Gastrocnemius medialis (tissue), 4 donors: ENCODE data around the gene TSC22D2. TPM values are rescaled to one million over a fixed set of nuclear protein-coding genes. Genes with fewer than 3 reads are reported as not detected.

ENCODE experiments used
- ATAC-seq, 2 donors: fragments of 150-250 bp; one replicate each; pipeline ENCODE4 v1.9.1; 2016
- DNase-seq, 2 donors: peaks; one replicate each; pipeline ENCODE4 v3.0.0-alpha.2; 2019
- H3K27ac ChIP-seq, 4 donors: fragments of 200-600 bp; sonication (generic); 1 replicate in 1 of 4; 2 replicates in 3 of 4; pipeline ENCODE4 v1.5.1; 2016 to 2018; ENCODE audit warnings: mild to moderate bottlenecking in 2 of 4, moderate library complexity in 1 of 4
- H3K27me3 ChIP-seq, 3 donors: fragments of 200-600 bp; sonication (generic) in 2 of 3; 1 replicate in 1 of 3; 2 replicates in 2 of 3; pipeline versions ENCODE4 v1.5.1 to v1.6.0; 2016 to 2019; ENCODE audit warnings: mild to moderate bottlenecking in 1 of 3, moderate library complexity in 1 of 3
- H3K36me3 ChIP-seq, 2 donors: fragments of 200-600 bp; sonication (generic) in 1 of 2; one replicate each; pipeline ENCODE4 v1.5.1; 2017 to 2018
- H3K4me1 ChIP-seq, 2 donors: fragments of 200-600 bp; sonication (generic) in 1 of 2; one replicate each; pipeline ENCODE4 v1.5.1; 2016 to 2017; ENCODE audit warnings: mild to moderate bottlenecking in 2 of 2
- H3K4me3 ChIP-seq, 4 donors: fragments of 200-600 bp; sonication (generic) in 3 of 4; 1 replicate in 1 of 4; 2 replicates in 3 of 4; pipeline ENCODE4 v1.5.1; 2016 to 2019; ENCODE audit warnings: mild to moderate bottlenecking in 2 of 4
- H3K9me3 ChIP-seq, 3 donors: fragments of 200-600 bp; sonication (generic) in 2 of 3; 1 replicate in 1 of 3; 2 replicates in 2 of 3; pipeline ENCODE4 v1.5.1; 2016 to 2019
- POLR2A ChIP-seq, 2 donors: fragments of 450-650 bp; IDR thresholded peaks; one replicate each; pipeline ENCODE4 v1.6.1; 2017; ENCODE audit warnings: antibody characterized with exemption in 2 of 2, mild to moderate bottlenecking in 2 of 2, moderate library complexity in 2 of 2
- in situ Hi-C, 4 donors: fragments of 200-750 bp; cut with MboI; loops; one replicate each; pipeline versions ENCODE4 v1.15.0 to v1.8.0; 2017; ENCODE audit warnings: low sequenced_read_pairs in 4 of 4
- intact Hi-C: fragments of 100-400 bp; cut with DNase I; formaldehyde crosslinking; loops from one replicate; pipeline ENCODE4 v1.15.1; 2023; ENCODE audit warnings: low total_unique reads
- total RNA-seq, 4 donors: library from RNA; depleted of rRNA; stranded (reverse); fragments of >200 nt; gene quantifications; one replicate each; pipeline versions ENCODE4 v1.1.0 to v1.2.3, GENCODE V29; 2016
- TF ChIP-seq, protein P1 (sequence below), 5 experiments: fragments of 450-650 bp in 3 of 5; fragments of 200-600 bp in 2 of 5; sonication (generic) in 2 of 5; IDR thresholded peaks in 4 of 5; conservative IDR thresholded peaks in 1 of 5; 1 replicate in 4 of 5; 2 replicates in 1 of 5; pipeline ENCODE4 v1.5.1; 2016 to 2019; ENCODE audit warnings: antibody characterized with exemption in 5 of 5, mild to moderate bottlenecking in 3 of 5, moderate library complexity in 3 of 5

Gene TSC22D2
- total RNA-seq, 4 donors from 2014 or later: 12.9 to 16.1 (median 14.0) TPM

DNA sequence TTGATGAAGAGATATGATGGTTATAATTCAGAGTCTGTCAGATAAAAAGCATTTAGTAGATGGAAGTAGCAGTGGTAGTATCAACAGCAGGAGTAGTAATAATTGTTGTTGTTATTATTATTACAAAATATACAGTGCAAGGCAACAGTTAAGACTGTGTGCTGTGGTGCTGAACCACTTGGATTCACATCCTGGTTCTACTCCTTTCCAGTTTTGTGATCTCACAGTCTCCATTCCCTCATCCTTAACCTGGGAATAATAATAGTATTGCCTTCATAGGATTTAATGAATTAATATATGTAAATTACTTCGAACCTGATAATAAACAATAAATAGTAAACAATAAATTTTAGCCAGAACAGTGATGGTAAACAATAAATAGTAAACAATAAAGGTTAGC, 37.1 kb upstream of the TSC22D2 start:
- Histone ChIP-seq H3K4me1 (peaks cover 0 to 18% of the 10 kb centered on the region in 2 donors), H3K9me3 (peaks cover 0 to 3% (median 0%) of the 10 kb centered on the region in 3 donors), H3K27ac (peak overlapping the region in 2 of 4 donors; percentile 69 to 70), H3K36me3 (no peaks in the 10 kb centered on the region), H3K4me3 (no peak overlapping the region), H3K27me3 (no peaks in the 10 kb centered on the region)
- TF ChIP-seq, protein P1, sequence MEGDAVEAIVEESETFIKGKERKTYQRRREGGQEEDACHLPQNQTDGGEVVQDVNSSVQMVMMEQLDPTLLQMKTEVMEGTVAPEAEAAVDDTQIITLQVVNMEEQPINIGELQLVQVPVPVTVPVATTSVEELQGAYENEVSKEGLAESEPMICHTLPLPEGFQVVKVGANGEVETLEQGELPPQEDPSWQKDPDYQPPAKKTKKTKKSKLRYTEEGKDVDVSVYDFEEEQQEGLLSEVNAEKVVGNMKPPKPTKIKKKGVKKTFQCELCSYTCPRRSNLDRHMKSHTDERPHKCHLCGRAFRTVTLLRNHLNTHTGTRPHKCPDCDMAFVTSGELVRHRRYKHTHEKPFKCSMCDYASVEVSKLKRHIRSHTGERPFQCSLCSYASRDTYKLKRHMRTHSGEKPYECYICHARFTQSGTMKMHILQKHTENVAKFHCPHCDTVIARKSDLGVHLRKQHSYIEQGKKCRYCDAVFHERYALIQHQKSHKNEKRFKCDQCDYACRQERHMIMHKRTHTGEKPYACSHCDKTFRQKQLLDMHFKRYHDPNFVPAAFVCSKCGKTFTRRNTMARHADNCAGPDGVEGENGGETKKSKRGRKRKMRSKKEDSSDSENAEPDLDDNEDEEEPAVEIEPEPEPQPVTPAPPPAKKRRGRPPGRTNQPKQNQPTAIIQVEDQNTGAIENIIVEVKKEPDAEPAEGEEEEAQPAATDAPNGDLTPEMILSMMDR (IDR thresholded peaks at IDR 0.05 in 4 of 5, conservative IDR thresholded peaks at IDR 0.05 in 1 of 5): no peak
- ATAC-seq: no peak
- intact Hi-C loops (no loop called here), in situ Hi-C loops (no loop called here)
- DNase-seq: no peak

DNA sequence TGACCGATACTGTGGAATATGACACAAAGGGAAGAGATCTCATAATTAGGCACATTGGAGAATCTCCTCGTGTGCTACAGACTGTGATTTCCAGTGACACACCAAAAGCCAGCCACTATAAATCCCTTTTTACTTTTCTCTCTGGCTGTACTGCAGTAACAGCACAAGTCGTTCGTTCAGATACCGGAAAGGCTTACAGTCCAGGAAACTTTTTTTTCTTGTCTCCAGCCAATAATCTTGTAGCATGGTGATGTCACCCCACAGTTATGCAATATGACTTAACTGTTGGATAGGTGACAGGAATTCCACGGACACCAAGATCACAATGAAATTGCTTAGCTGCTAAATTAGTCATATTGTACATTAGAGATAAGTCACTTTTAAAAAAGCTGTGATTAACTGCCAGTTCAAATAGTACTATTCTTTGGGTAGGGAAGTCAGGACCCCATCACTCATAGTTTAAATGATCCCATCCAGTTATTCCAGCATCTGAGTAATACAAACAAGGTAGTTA, 36.3 kb upstream of the TSC22D2 start:
- ATAC-seq: peak; percentile 94 to 96
- peak; percentile 33 to 49 for DNase-seq
- no peaks in the 10 kb centered on the region for H3K27me3 ChIP-seq
- in situ Hi-C loops (no loop called here), intact Hi-C loops (no loop called here)
- peak overlapping the region in 3 of 4 donors; percentile 17 to 35 (median 22) for H3K4me3 ChIP-seq
- H3K9me3 ChIP-seq: peaks cover 0 to 3% (median 0%) of the 10 kb centered on the region in 3 donors
- peaks cover 5 to 24% of the 10 kb centered on the region in 2 donors for H3K4me1 ChIP-seq
- peak overlapping the region; percentile 27 to 70 (median 64) for H3K27ac ChIP-seq
- H3K36me3 ChIP-seq: no peaks in the 10 kb centered on the region
- peak in 1 of 2 donors; percentile 23 for TF ChIP-seq POLR2A (IDR thresholded peaks at IDR 0.05)
- TF ChIP-seq, protein P1 (IDR thresholded peaks at IDR 0.05 in 4 of 5, conservative IDR thresholded peaks at IDR 0.05 in 1 of 5): no peak

DNA sequence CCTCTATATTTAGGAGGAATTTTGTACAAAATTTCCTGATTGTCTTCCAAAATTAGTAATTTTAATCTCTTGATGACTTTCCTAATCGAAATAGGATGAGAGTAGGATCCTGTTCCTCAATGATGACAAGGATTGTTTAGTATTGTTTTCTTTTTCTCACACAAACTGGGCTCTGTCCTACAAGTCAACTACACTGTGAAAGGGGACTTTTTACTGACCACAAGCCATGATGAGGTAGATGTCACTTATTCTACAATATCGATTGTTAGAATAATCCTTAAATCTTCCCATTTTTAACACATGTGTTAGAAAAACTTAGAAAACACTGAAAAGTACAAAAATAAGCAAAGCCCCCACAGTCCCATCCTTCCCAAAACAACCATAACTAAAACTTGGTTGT, 35.8 kb upstream of the TSC22D2 start:
- Histone ChIP-seq H3K4me3 (no peak overlapping the region), H3K27ac (peak overlapping the region; percentile 10 to 69 (median 52)), H3K9me3 (peaks cover 0 to 3% (median 0%) of the 10 kb centered on the region in 3 donors), H3K4me1 (peaks cover 5 to 24% of the 10 kb centered on the region in 2 donors), H3K27me3 (no peaks in the 10 kb centered on the region), H3K36me3 (no peaks in the 10 kb centered on the region)
- TF ChIP-seq, protein P1 (IDR thresholded peaks at IDR 0.05 in 4 of 5, conservative IDR thresholded peaks at IDR 0.05 in 1 of 5): no peak
- no peak for TF ChIP-seq POLR2A (IDR thresholded peaks at IDR 0.05)
- DNase-seq: no peak
- in situ Hi-C loops (no loop called here), intact Hi-C loops (no loop called here)
- no peak for ATAC-seq

GRCh38 chr3:150372722-150373121, 35.4 kb upstream of the TSC22D2 start:
- intact Hi-C loops: no loop called here
- no peak for TF ChIP-seq POLR2A (IDR thresholded peaks at IDR 0.05)
- TF ChIP-seq, protein P1 (IDR thresholded peaks at IDR 0.05 in 4 of 5, conservative IDR thresholded peaks at IDR 0.05 in 1 of 5): no peak
- in situ Hi-C loops: no loop called here
- peak overlapping the region in 2 of 4 donors; percentile 47 to 69 for H3K27ac ChIP-seq
- peaks cover 0 to 3% (median 0%) of the 10 kb centered on the region in 3 donors for H3K9me3 ChIP-seq
- no peak overlapping the region for H3K4me3 ChIP-seq
- ATAC-seq (no peak), DNase-seq (no peak)
- no peaks in the 10 kb centered on the region for H3K36me3 ChIP-seq
- H3K4me1 ChIP-seq: peaks cover 5 to 24% of the 10 kb centered on the region in 2 donors
- H3K27me3 ChIP-seq: no peaks in the 10 kb centered on the region
